H7 (cell line): Measurements from ENCODE around the gene LHPP. TPM values are rescaled to one million over a fixed set of nuclear protein-coding genes. Genes with fewer than 3 reads are reported as not detected.

Experiments
- DNase-seq: peaks from one replicate; pipeline ENCODE4 v3.0.0; 2012
- H3K27me3 ChIP-seq: 2 replicates; pipeline ENCODE4 v1.6.0; 2011; ENCODE audit warnings: mild to moderate bottlenecking, low read length; ENCODE audit not compliant: control insufficient read depth, insufficient read depth
- H3K36me3 ChIP-seq: replicated peaks from 2 replicates; pipeline ENCODE4 v1.5.1; 2011; ENCODE audit warnings: low read length; ENCODE audit not compliant: control insufficient read depth, insufficient read depth
- H3K4me3 ChIP-seq: 2 replicates; pipeline ENCODE4 v1.5.1; 2011; ENCODE audit warnings: low read depth, mild to moderate bottlenecking, control low read depth, low read length, moderate library complexity; ENCODE audit not compliant: insufficient read depth
- total RNA-seq: library from RNA; depleted of rRNA; stranded (reverse); fragments of >200 nt; shearing (Covaris generic); gene quantifications from 2 replicates; pipeline ENCODE4 v1.2.3, GENCODE V29; 2014

LHPP gene
- total RNA-seq, 1 experiment from 2014 or later, result 26.2 TPM

DNA sequence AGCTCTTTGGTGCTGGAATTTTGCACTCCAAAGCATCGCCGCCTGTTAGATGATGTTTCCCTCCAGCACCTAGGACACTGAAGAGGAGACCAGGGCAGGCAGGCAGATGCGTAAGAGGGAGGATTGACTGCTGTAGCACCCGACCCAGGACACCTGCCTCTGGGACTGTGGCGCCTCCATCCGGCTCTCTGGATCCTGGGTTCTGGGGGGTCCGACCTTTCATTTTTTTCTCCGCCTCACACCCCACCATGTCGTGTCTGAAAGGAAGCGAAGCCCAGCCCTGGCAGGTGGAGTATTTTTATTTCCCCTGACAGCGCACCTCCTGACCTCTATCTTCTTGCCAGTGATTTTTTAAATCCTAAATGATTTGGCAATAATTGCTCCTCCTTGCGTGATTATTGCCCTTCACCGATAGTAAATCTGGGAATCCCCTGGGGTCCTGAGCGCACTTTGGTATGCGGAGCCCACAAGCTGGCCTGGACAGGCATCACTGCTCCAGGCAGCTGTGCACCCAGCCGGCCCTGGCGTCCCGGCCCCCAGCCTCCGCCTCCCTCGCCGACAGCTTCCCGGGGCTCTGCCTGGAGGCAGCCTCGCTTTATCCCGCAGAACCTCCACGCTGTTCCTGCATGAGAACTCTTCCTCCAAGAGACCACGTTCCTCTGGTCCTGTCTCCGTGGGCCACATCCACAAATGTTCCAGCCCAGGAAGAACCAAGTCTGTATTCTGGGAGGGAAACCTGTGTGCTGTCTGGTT lies 48.4 kb downstream of the LHPP start:
- Histone ChIP-seq H3K27me3 (no peaks in the 10 kb centered on the region), H3K4me3 (no peak overlapping the region), H3K36me3 (no peaks in the 10 kb centered on the region)
- DNase-seq, result peak; percentile 48

DNA sequence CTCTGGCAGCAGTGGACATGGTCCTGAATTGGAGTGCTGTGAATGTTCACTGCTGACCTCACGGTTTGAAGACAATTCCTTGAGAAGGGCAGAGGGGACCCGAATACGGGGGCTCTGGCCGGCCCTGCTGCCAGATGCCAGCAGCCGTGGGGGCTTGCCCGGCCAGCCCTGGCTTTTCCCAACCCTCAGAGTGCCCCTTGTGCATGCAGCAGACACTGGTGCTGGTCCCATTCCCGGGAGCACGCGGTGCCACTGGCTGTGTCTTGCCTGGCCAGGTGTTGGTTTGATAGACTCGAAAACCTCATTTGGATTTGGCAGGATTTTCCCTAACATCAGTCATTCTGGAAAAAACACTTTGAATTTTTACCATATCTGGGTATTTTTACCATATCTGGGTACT lies 49.1 kb downstream of the LHPP start:
- H3K36me3 ChIP-seq, result no peaks in the 10 kb centered on the region
- no peak for DNase-seq
- no peaks in the 10 kb centered on the region for H3K27me3 ChIP-seq
- no peak overlapping the region for H3K4me3 ChIP-seq

DNA sequence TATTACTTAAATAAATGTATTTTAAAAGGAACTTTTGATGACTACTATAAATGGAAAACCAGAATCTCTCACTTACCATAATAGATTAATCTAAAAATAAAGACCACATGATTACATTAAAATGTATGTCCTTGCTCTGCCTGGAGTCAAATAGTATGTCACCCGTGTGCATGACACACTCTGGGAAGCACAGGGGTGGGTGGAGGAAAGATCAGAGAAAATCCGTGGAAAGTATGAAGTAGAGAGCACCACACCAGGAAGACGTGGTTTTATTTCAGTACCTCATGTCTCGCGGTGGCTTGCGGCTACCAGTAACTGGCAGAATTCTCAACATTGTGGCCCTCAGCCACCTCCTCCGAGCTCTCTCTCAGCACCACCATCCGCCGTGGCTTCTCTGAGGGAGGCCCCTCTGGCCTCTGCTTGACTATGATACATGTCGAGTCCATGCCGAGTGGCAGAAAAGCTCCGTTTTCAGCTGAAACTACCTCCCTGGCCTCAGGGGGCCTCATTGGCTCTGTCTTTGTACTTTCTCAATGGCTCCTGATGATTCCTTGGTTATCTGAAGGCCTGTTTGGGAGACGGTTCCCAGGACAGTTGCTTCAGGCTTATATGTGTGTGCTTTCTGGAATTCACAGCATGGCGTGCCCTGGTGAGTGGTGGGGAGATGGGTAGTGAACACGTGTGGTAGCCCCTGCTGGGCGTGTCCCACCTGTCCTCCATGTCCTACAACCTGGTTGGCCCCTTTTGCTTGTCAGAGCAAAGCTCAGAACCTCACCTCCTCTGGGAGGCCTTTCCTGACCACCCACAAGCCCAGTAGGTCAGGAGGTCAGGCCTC lies 49.8 kb downstream of the LHPP start:
- peak; percentile 37 for DNase-seq
- Histone ChIP-seq H3K36me3 (no peaks in the 10 kb centered on the region), H3K27me3 (no peaks in the 10 kb centered on the region), H3K4me3 (no peak overlapping the region)

DNA sequence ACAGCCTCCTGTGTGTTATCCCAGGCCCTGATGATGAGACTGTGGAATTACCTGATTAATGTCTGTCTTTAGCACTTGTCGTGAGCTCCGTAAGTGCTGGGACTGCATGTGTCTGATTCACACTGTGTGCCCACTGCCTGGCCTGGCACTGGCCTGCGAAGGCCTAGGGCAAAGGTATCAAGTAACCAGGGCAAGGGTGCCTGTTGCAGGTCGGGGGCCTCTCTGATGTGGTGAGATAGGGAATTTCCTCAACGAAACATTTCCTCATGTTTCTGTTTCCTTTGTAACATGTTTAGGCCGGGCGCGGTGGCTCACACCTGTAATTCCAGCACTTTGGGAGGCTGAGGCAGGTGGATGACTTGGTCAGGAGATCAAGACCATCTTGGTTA lies 50.4 kb downstream of the LHPP start:
- no peaks in the 10 kb centered on the region for H3K27me3 ChIP-seq
- H3K4me3 ChIP-seq, result no peak overlapping the region
- H3K36me3 ChIP-seq, result no peaks in the 10 kb centered on the region
- no peak for DNase-seq

DNA sequence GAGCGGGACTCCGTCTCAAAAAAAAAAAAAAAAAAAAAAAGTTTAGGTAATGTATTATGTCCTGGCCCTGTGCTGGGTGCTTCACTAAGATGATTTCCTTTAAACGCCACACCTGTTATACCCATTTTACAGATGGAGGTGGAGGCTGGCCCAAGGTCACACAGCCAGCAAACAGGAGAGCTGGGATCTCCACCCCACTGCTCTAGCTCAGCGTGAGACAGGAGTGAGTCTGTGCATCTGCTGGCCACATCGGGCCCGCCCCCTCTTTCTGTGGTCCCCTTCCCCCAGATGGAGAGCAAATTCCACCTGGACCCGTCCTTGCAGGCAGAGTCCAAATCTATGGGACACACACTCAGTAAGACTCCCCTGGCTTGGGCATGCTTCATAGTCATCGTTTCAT lies 51.0 kb downstream of the LHPP start:
- H3K27me3 ChIP-seq, result no peaks in the 10 kb centered on the region
- no peak for DNase-seq
- no peak overlapping the region for H3K4me3 ChIP-seq

DNA sequence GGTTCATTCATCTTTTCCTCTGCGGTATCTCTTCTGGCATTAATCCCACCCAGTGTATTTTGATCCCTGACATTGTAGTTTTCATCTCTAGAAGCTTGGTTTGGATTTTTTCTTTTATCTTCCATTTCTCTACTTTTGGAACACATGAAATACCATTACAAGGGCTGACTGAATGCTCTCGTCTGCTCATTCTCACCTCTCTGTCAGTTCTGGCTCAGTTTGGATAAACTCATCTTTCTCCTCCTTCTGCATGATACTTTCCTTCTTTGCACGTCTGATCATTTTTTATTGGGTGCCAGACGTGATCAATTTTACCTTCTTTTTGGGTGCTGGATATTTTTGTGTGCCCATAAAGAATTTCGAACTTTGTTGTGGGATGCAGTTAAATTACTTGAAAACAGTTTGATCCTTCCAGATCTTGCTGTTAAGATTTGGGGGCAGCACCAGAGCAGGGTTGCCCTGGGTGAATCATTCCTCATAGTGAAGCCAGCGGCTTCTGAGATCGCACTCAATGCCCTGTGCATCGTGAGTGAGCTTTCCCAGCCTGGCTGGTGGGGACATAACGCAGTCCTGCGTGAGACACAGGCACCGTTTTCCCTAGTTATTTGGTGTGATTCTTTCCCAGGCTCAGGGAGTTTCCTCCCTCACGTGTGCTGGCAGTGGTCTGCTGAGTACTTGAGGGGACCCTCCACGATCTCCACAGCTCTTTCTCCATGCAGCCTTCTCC lies 53.8 kb downstream of the LHPP start:
- no peaks in the 10 kb centered on the region for H3K27me3 ChIP-seq
- H3K36me3 ChIP-seq, result no peaks in the 10 kb centered on the region
- no peak overlapping the region for H3K4me3 ChIP-seq
- DNase-seq, result no peak

More for the DNA sequence above, 51.0 kb downstream of the LHPP start:
- H3K36me3 ChIP-seq, result no peaks in the 10 kb centered on the region

DNA sequence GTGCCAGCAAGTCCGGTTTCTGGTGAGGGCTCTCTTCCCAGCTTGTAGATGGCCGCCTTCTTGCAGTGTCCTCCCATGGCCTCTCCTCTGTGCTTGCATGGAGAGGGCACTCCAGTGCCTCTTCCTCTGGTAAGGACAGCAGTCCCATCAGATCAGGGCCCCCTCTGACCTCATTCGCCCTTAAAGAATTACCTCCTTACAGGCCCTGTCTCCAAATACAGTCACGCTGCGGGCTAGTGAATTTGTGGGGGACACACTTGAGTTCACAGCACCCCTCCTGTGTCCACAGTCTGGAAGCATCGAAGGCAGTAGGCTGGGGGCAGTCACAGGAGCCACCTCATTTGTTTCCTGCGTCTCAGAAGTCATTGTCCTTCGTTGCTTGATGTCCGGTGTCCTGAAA lies 54.6 kb downstream of the LHPP start:
- no peak for DNase-seq
- Histone ChIP-seq H3K27me3 (no peaks in the 10 kb centered on the region), H3K36me3 (no peaks in the 10 kb centered on the region), H3K4me3 (no peak overlapping the region)

DNA sequence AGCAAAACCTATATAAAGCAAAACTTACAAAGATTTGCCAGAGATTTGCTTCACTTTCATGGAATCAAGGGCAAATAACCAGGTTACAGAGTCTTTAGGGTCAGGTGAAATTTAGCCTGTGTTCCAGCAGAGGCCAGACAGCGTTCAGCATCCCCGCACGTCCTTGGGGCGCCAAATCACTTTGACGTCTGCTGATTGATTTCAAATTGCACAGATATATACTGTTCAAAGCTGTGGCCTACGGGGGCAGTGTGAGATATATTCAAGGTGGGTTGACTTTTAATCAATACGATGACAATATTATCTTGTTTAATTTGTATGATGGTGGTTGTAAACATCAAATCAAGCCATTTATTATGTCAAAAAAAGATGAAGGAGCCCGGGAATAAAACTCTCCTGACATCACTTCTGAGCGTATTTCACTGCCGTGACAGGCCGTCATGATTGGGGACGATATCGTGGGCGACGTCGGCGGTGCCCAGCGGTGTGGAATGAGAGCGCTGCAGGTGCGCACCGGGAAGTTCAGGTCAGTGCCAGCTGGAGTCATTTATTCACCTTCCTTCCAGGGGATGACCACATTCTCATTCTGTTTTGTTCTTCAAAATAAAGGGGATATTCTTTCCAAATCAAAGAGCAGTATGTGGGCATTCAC lies 55.2 kb downstream of the LHPP start:
- Histone ChIP-seq H3K36me3 (no peaks in the 10 kb centered on the region), H3K27me3 (no peaks in the 10 kb centered on the region), H3K4me3 (no peak overlapping the region)
- DNase-seq, result no peak

DNA sequence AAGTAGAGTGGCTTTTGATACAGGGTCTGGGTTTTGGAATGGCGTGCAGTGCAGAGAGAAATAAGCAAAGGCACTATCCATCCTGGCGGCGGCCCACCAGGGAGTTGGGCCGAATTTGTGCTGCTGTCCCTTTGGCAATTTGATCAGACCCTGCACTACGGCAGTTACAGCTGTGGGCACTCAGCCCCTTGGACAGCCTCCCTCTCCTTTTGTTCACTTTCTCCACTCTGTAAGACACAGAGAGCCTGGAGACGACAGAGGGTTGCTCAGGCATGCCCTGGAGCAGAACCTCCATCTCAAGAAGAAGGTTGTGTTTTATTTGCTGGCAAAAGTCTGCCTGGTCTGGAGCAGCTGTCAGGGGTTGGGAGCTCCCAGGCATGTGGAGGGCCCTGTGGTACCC lies 55.8 kb downstream of the LHPP start:
- H3K36me3 ChIP-seq, result no peaks in the 10 kb centered on the region

DNA sequence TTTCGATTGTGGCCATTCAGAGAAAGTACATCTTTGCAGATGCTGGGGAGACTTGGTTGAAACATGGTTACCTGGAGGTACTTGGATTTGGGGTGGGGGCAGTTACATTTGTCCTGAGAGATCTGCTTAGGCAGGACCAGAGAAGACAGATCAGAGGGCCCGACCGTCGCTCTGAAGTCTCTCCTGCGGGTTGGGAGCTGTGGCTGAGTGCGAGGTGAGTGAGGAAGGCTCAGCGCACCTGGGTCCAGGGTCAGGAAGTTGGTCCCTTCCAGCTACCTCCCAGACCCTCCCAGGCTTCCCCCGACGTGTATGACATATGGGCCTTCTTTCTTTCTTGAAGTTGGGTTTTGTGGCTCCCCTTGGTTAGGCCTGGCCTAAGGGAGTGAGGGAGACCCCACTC lies 56.3 kb downstream of the LHPP start:
- H3K27me3 ChIP-seq, result no peaks in the 10 kb centered on the region
- H3K4me3 ChIP-seq, result no peak overlapping the region
- DNase-seq, result peak; percentile 44
- no peaks in the 10 kb centered on the region for H3K36me3 ChIP-seq

More for the DNA sequence above, 55.8 kb downstream of the LHPP start:
- no peak for DNase-seq
- Histone ChIP-seq H3K27me3 (no peaks in the 10 kb centered on the region), H3K4me3 (no peak overlapping the region)

DNA sequence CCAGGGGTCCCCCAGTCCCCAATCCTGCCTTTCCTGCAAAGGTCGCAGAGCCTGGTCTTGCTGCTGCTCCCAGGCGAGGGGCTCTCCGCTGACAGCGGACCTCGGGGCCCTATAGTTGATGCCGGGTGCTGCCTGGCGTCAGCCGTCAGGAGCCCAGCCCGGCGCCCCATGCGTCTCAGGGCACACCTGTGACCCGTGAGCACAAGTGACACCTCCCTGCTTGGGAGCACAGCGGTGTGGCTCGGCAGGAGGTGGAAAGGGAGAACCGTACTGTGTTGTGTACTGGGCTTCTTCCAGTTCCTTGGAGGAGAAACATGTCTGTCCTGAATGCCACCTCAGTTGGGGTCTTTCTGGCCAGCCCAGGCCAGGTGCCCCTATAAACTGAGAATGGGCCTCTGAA lies 56.7 kb downstream of the LHPP start:
- no peaks in the 10 kb centered on the region for H3K27me3 ChIP-seq

DNA sequence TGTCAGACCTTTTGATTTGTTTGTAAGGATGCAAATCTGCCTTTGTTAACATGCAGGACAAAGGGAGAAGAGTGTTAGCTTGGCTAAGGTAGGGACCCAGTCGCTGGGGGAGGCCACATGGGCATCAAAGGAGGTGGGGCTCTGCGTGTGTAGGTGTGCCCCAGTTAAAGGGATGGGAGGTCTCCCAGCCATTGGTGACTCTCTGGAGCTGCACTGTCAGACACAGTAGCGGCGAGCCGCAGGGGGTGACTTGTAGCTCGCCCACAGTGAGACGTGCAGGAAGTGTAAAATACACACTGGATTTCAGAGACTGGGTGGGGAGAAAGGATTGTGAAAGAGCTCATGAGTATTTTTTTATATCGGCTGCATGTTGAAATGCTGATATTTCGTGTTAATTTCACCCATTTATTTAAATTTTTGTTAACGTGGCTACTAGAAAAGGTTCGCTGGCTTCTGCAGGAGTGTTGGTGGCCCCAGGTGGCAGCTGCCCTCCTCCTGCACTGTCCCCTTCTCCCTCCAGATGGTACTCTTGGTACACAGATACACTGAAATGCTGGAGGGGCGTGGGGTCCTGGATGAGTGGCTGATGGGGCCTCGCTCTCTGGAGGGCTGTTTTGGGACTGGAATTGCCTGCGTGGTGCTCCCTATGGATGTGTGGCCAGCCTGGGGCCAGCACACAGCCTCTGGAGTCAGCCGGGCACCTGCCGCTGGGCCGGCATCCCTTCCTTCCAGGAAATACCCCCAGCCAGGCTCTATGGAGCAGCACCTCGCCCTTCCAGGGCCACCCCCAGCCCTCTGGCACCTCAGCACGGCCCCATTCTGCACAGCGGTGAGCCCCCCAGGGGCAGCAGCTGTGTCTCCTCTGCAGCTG lies 59.2 kb downstream of the LHPP start:
- peak; percentile 72 for DNase-seq
- Histone ChIP-seq H3K4me3 (no peak overlapping the region), H3K36me3 (no peaks in the 10 kb centered on the region), H3K27me3 (no peaks in the 10 kb centered on the region)

More for the DNA sequence above, 56.7 kb downstream of the LHPP start:
- no peaks in the 10 kb centered on the region for H3K36me3 ChIP-seq
- no peak overlapping the region for H3K4me3 ChIP-seq
- peak; percentile 49 for DNase-seq

DNA sequence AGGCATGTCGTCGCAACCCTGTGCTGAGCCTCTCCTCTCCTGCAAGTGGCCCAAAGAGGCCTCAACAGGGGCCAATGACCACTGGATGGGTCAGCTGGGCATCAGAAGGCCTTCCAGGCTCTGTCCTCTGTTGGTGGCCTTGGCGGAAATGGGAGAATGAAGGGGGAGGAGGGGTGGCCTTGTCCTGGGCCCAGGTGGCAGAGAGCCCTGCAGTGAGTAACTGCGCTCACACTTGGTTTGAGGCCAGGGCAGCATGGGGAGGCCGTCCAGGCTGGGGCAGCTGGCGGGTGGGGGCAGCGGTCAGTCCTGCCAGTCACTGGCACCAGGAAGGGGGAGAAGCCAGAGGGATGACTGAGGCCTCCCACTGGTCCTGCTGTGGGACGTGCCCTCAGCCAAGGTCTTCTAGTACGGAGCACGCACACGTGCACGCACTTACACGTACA lies 59.8 kb downstream of the LHPP start:
- Histone ChIP-seq H3K4me3 (no peak overlapping the region), H3K27me3 (no peaks in the 10 kb centered on the region), H3K36me3 (no peaks in the 10 kb centered on the region)
- DNase-seq, result peak; percentile 49
